Measurements from ENCODE around the gene USP6NL.
"Not testable (repeated sequence)": the region's sequence is repeated elsewhere in the genome, so short reads cannot be mapped to it uniquely, and the experiment has no call there.

The USP6NL gene

DNA sequence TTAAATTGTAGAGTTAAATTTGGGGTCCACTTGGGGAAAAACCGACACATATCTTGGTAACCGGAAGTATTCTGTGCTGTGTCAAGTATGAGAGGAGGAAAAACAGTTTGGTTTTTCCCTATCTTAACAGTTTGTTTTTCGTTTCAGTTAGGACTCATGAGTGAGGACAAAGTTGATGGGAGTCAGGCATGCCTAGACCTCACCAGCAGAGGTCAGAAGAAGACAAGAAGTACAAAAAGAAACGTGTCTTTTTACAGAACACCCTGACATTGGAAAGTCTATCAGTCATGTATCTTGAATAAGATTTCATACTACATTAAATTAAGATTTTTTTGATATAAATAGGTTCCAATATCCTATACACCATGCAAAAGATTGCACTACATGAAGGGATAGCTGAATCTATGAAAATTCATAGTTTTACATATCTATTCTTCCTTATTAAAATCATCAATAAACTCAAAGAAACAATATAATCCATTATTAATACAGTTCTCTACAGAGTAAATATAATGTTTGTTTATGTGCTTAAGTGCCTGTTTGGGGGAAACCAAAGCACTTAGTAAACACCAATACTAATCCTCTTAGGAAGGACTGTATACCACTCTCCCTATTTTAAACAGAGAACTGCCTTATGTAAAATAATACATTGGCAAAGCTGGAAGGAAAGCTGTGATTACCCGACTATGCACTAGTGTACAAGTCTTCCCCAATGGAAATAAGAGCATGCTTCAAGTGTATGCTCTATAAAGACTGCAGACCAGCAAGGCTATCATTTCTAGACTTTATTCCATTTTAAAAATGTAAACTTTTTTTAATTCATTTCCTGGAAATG is 95.6 kb downstream of the USP6NL start:
- peak; percentile 46 for DNase-seq (ENCODE audit: low spot score)

DNA sequence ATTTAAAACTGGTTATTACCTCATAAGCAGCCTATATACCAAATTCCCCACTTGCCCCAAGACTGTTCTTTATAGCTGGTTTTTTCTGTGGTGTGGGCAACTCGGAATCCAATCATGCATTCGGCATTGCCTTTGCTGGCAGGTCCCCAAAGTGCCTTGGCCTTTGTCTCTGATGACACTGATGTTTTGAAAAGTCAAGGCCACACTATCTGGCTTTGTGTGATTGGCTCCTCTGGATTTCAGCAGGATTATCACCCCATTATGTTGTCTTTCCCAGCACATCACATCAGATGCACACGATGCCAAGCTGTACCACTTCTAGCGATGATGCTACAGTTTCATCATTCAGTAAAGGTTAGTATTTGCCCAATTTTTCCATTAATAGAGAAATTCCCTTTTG is 97.7 kb downstream of the USP6NL start:
- no peak for DNase-seq (ENCODE audit: low spot score)

DNA sequence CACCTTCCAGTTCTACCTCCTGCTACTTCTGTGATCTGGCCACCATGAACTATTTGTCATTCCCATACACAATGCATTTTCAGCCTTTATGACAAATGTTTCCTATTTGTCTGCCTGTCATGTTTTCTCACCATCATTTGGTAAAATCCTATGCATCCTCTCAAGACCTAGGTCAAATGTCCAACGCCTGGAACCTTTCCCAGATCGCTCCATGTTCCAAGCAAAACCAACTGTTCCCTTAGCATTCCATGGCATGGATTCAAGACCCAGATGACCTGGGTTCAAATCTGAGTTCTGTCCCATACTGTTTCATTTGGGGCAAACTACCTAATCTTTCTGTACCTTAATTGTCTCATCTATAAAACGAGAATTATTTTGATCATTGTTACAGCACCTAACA is 98.9 kb downstream of the USP6NL start:
- DNase-seq (ENCODE audit: low spot score), result no peak

DNA sequence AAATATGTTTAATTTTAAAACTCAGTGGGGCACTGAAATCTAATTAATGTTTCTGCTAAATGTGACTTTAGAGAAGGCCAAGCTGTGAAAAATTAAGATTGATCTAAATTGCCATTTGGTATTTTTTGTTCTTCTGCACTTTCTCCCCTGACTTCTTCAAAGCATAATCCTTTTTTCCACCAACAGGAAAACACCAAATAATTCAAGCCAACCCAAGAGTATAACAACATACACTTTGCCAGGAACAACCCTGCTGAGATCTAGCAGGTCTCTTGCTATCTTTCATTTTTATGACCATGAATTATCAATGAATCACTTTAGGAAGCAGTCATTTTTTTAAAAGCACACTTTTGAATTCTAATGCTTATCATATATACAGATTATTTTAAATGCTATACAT is 100.1 kb downstream of the USP6NL start:
- no peak for DNase-seq (ENCODE audit: low spot score)

DNA sequence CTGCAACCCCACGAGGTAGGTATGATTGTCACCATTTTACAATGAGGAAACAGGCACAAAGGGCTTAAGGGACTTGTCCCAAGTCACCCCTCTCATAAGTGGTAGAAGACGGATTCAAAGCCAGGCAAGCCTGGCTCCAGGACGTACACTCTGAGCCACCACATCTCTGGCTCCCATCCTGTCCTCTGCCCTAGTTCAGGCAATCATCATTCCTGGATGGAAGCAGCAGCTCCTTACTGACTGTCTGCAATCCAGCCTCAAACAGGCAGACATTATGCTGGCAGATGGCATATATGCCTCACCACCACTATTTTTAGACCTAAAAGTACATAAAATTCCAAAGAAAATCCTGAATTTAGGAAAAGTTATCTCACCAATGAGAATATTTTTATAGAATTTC is 100.7 kb downstream of the USP6NL start:
- no peak for DNase-seq (ENCODE audit: low spot score)

DNA sequence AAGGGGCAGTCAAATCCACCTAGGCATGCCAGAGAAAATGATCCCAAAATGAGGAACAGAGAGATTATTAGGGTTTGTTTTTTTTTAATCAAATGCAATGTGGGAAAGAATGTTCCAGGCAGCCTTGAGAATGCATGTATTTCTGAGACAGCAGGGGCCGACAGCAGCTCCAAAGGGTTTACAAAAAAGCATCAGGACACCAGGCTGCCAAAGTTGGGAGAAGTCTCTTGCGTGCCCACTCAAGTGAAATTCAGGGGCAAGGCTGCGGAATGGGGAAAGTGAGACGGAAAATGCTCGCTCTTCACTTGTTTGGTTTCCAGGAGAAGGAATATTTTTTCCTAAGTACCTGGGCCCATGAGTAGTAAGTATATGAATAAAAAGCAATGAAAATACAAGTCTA is 101.2 kb downstream of the USP6NL start:
- no peak for DNase-seq (ENCODE audit: low spot score)

DNA sequence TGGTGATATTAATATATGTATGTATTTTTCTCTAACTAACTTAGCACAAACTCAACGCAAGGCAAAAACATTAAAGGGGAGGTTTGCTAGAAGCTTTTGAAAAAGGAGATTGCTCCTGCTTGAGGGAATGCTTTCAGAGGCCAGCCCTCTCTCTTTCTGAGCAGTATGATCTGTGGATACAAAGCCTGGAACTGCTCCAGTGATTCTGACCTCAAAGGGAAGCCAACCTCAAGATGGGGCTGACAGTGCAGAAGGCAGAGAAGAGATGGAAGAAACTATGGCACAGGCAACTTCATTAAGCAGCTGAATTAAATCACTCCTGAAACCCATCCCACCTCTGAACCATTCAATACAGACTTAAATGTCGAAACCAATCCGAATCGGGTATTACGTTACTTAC is 102.4 kb downstream of the USP6NL start:
- no peak for DNase-seq (ENCODE audit: low spot score)

DNA sequence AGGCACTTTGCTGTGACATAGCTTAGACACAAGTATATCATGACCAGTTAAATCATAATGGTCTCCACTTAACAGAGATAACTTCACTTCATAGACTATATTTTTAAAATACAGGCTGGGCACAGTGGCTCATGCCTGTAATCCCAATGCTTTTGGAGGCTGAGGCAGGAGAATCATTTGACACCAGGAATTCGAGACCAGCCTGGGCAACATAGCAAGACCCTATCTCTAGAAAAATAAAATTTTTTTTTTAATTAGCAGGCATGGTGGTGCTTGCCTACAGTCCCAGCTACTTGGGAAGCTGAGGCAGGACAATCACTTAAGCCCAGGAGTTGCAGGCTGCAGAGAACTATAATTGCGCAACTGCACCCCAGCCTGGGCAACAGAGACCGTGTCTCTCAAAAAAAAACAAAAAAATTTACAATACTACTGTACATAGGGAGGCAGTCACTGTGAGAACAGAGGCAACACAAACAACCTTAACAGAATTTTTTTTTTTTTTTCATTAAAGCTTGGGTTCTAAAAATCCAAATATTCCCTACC is 105.1 kb downstream of the USP6NL start:
- no peak for DNase-seq (ENCODE audit: low spot score)

DNA sequence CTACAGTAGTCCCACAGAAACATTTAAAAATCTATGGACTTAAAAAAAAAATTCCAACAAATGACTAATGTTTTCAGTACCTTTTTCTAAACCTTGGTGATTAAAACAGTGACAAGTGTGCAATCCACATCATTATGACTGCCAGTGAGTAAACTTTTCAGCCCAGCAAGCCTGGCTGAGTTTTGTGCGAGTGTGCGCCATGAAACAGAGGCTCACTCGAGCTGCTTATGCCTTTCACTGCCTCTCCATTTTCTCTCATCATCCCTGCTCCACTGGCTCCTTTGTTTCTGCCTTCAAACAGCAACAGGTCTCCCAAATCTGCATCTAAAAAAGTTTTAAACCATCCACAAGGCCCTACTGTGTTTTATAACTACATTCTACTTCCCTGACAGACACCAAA is 105.8 kb downstream of the USP6NL start:
- DNase-seq (ENCODE audit: low spot score), result no peak

DNA sequence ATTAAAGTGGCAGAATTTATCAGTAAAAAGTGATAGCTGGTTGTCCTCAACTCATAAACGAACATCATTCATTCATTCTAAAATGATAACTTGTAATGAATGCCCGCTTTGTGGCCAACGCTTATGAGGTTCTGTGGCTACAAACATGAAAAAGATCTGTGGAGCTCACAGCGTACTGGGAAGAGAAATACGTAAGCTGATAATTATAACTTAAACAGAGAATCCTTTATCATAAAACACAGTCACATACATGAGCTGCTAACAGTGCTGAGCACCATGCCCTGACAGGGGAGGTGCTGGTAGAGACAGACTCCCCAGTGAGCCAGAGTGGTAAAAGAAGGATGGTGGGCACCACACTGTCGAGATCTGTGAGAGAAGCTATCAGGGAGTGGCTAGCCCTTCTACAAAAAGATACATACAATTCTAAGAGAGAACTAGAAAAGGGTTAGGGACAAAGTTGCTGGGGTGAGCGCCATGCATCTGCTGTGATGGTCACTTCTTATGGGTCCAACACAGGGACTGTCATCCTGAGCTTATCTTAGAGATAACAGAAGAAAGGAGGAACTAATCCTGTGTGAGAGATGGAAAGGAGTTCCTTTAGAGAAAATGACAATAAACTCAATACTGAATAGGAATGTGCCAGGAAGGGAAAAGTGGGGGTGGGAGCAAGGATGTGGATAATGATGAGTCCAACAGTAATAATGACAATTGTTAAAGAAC is 106.7 kb downstream of the USP6NL start:
- DNase-seq (ENCODE audit: low spot score), result no peak

DNA sequence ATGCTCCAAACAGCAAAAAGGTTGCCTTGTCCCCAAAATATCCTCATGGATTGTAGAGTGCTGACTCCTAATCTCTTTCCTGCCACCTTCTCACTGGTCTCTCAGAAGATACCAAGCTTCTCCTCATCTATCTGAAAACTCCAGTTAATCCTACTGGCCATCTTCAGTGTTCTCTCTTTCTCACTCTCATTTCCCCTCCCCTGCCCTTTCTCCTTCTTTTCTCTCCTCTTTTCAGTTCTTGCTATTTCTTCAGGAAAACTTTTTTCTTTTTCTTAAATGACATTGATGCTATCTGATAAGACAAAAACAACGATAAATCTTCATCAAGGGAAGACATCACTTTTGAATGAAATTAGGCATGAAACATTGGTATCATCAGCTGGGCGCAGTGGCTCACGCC is 109.8 kb downstream of the USP6NL start:
- DNase-seq (ENCODE audit: low spot score), result no peak

DNA sequence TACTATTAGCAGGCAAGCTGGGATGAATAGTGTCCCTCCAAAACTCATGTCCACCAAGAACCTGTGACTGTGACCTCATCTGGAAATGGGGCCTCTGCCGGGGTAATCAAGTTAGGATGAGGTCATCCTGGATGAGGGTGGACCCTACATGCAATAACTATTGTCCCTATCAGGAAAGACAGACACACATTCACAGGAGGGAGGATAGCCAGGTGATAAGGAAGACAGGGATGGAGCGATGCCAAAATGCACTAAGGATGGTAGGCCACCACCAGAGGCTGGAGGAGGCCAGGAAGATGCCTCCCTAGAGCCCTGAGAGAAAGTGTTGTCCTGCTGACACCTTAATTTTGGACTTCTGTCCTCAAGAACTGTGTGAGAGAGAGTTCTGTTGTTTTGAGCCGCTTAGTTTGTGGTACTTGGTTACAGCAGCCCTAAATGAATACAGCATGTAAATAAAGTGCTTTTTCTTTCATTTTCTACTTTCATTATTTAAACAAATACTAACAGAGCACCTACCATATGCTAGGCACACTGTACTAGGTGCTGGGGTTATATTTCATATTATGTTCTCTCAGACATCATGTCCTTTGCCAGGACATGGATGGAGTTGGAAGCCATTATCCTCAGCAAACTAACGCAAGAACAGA is 111.9 kb downstream of the USP6NL start:
- no peak for DNase-seq (ENCODE audit: low spot score)

DNA sequence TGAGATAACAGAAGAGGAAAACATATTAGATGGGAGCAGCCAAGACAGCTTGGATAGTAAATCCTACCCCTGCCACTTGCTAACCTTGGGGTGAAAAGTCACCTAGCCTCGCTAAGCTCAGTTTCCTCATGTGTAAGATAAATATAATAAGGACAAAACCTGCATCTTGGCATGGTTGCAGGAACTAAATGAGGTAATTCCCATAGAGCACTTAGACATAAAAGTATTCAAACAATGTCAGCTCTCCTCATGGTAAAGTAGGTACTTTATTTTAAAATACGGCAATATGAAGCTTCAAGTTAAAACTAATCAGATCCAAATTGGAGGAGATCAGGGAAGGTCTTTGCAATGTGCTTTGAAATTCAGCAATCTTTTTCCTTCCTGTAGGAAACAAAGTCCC is 113.1 kb downstream of the USP6NL start:
- no peak for DNase-seq (ENCODE audit: low spot score)

DNA sequence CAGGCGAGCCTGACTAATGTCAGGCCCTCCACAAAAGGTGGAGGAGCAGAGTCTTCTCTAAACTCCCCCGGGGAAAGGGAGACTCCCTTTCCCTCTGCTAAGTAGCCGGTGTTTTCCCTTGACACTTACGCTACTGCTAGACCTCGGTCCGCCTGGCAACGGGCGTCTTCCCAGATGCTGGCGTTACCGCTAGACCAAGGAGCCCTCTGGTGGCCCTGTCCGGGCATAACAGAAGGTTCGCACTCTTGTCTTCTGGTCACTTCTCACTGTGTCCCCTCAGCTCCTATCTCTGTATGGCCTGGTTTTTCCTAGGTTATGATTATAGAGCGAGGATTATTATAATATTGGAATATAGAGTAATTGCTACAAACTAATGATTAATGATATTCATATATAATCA is 116.5 kb downstream of the USP6NL start:
- DNase-seq (ENCODE audit: low spot score), result not testable (repeated sequence)

DNA sequence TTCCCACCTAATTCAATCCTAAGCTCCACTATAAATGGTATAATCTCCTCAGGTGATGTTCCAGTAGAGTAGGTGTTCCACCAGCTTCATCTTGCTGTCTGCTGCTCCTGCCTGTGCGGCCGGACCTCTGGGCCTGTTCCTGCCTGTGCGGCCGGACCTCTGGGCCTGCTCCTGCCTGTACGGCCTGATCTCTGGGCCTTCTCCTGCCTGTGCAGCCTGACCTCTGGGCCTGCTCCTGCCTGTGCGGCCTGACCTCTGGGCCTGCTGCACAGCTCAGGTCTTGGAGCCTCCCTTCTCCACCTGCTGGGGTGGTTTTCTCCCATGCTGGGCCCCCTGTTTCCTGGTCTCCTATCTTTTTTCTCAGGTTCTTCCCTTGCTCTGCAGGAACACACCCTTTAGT is 117.8 kb downstream of the USP6NL start:
- no peak for DNase-seq (ENCODE audit: low spot score)

DNA sequence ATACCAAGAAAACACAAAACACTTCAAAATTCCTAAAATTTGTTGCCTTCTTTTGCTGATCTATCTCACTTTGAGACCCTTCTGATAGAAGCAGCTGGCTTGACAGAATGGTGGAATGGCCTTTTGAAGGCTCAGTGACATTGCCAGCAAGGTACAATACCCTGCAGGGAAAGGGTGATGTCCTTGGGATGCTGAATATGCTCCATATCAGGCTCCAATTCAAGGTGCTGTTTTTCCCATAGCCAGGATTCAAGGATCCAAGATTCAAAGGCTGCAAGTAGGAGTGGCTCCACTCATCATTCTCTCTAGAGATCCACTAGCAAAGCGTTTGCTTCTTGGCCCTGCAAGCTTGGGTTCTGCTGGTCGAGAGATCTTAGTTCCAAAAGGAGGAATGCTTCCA is 120.4 kb downstream of the USP6NL start:
- no peak for DNase-seq (ENCODE audit: low spot score)

DNA sequence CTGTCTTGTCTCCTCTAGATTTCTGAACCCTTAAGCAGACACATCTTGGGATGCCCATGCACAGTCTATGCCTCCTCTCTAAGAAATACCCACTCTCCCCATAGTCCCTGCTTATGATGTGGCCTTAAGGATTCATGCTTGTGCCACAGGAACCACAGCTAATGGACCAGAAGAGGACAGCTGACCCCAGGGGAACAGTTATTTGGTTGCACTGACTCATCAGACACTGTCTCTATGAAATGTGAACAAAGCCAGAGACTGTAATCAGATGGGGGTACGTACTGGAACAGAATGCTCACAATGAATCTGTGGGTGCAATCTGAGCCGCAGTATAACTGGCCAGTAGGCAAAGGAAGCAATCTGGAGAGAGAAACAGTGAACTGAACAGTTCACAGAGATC is 121.9 kb downstream of the USP6NL start:
- no peak for DNase-seq (ENCODE audit: low spot score)

DNA sequence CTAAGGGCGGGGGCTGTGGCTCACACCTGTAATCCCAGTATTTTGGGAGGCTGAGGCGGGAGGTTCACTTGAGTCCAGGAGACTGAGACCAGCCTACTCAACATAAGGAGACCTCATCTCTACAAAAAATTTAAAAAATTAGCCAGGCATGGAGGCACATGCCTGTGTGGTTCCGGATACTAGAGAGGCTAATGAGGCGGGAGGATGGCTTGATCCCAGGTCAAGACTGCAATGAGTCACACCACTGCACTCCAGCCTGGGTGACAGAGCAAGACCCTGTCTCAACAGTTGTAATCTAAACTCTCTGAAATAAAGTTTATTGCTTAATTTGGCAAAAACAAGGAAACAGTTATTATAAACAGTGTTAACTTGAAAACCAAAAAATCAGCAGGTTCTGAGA is 123.3 kb downstream of the USP6NL start:
- DNase-seq (ENCODE audit: low spot score), result no peak

DNA sequence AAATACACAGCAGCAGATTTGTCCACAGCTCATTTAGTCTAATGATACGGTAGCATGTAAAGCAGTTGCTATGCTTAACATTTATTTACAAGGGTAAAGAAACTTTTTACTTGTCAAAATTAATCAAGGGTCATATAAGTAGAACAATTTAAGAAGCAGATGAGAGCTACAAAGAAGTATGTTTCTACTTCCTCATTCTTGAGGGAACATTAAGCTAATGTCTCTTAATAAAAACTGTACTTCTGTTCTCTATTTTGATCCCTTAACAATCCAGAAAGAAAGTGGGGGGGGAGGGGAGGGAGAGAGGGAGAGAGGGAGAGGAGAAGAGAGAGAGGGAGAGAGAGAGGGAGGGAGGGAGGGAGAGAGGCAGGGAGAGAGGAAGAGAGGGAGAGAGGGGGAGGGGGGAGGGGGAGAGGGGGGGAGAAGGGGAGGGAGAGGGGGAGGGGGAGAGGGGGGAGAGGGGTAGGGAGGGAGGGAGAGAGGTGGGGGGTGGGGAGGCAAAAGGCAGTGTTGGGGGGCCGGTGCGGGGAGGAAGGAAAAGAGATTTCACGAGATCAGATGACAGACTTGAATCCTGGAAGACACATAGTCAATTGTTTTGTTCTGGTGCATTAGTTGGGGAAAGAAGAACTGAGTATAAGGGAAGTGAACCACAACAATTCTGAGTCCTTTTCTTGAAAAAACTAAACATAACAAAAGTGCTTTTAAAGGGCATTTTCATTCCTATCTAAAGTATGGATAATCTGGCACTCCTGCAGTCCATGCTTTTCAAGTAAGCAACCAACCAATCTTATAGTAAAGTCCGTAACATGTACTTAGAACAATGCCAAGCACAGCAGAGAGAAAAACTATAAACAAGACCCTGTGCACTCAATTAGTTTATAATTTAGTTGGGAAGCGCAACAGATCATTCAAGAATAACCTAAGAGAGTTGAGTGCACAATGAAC is 128.0 kb downstream of the USP6NL start:
- DNase-seq (ENCODE audit: low spot score), result no peak

DNA sequence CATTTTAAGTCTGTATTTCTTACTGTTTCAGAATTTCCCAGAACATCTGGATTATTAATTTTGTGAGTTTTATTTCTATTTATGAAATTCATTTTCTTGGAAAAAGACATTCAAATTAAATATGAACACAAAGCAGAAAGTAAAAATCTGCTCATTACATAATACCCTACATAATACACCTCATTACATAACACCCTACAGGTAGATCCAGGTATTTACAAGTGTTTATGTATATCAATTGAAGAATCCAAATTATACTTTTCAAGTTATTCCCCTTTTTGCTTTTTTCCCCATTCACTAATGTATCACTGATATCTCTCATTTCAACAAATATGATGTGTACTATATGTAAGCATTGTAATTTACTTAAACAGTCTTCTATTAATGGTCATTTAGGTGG is 129.1 kb downstream of the USP6NL start:
- no peak for DNase-seq (ENCODE audit: low spot score)

DNA sequence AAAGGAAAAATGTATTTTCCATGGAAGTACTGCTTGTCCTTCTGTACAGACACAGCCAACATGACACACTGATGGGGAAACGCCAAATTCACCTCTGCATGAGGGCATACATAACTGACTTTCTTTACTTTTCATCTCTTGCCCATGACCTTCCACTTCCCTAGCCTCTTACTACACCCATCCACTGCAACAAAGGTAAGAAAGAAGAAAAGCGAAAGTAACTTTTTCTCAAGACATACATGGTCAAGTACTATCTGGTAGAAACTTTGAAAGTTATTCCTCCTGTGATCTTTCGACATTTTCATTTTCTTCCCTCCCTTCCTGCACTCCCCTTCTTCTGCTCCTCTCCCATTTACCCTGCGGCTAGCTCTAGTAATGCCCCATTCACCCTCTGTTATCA is 130.8 kb downstream of the USP6NL start:
- DNase-seq (ENCODE audit: low spot score), result no peak

DNA sequence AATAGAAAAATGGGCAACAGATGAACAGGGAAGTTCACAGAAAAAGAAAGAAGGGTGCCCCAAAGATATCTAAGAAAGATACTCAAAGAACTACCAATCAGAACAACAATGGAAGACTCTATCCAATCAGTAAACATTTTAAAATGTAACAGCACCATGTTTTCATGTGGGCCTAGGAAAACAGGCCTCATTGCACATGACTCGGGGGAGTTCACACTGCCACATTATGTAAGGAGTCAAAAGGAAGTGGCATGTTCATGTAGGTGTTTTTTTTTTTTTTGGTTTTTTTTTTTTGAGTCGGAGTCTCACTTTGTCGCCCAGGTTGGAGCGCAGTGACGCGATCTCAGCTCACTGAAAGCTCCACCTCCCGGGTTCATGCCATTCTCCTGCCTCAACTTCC is 132.2 kb downstream of the USP6NL start:
- DNase-seq (ENCODE audit: low spot score), result no peak

Data from CD4-positive, alpha-beta T cell treated with Interleukin-6 at 100 ng/mL for 8 hours (primary cell).